NCI-H82 treated with DMSO at 0.1 percent for 48 hours (cell line): ENCODE results near the gene NPPC.
A peak's percentile ranks its signal among the peaks of the same experiment; 100 is the strongest.
"Not testable (repeated sequence)": the region's sequence is repeated elsewhere in the genome, so short reads cannot be mapped to it uniquely, and the experiment has no call there.

Experiments used
- DNase-seq: peaks from one replicate; lab custom pipeline; 2025; ENCODE audit not compliant: unreplicated experiment; lab: John Stamatoyannopoulos, UW

NPPC gene

DNA sequence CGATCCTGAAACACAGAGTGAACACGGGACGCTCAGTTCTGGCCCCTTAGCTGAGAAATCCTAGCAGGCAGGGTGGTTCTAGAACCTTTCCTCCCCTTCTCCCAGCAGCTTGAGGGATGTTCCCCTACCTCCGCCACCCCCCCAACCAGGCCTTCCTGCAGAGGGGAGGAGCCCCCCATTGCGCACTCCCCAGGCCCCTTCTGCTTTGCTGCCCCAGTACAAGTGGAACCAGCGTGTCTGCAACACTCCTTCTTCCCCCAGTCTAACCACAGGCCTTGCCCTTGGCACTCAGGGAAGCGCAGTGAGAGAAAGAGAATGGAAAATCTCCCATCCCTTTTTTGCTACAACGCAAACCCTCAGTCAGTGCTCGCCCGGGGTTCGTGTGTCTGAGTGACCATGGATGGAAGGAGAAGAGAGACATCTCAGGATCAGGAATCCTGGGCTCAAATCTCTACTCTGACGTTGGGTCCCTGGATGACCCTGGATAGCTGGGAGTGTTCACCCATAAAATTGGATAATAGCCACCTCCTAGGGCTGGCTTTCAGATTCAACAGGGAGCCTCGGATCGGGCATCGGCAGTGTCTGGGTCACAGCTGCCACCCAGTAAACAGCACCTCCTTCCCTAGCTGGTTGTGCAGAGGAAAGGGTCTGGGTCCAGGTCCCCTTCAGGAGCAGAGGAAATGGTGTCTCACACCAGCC is 3.7 kb downstream of the NPPC start:
- no peak for DNase-seq

- DNase-seq, result no peak
Measured at GRCh38 chr2:231920795-231921194, 5.4 kb downstream of the NPPC start.

DNA sequence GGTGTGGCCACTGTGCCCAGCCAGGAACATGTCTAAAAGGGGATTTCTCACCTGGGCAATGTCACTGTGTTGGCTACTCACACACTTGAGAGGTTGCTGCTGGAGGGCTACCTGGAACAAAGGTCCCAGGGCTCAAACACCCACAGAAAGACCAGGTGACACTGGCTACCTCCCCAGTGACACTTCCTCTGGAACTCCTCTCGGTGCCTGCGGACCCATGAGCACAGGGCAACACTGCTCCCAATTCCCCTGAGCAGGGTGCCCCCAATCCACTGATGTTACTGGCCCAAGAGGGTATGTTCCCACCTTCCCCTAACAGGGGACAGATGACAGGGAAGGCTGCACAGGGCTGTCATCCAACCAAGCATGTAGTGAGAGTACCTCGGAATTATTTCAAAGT is 5.8 kb downstream of the NPPC start:
- no peak for DNase-seq

GRCh38 chr2:231919341-231920035 is 6.7 kb downstream of the NPPC start:
- no peak for DNase-seq

DNA sequence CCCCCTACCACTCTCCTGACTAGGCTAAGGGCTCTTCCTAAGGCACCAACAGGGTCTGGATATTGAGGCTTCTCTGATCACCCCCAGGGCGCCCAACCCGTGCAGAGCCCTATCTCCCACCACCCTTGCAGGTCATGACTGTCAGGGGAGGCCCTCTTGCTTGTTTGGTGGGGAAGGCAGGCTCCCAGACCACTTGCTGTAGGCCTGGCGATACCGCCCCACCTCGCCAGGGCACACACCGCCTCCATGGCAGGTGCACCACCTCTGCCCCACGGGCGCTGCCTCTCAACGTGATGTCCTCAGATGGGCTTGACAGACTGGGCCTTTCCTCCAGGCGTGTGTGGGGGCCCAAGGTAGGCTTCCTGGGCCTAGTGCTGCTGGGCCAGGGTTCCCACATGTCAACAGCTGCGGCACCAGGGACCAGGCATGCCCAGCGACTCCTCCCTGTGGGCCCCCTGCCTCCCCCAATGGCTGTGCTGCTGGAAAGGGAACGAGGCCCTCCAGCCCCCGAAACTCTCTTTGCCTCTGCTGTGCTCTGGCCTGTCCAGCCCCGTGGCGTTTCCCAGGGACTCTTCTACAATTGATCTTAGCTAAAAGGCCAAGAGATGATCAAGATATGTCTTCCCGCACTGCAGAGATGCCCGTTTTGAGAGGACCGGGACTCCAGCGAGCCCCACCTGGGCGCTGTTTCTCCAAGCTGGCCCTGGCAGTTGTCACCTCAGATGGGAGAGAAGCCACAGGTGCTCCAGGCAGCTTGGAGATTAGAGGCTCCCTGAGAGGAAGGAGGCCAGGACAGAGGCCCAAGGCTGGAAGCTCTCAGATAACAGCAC is 7.5 kb downstream of the NPPC start:
- DNase-seq, result no peak

DNA sequence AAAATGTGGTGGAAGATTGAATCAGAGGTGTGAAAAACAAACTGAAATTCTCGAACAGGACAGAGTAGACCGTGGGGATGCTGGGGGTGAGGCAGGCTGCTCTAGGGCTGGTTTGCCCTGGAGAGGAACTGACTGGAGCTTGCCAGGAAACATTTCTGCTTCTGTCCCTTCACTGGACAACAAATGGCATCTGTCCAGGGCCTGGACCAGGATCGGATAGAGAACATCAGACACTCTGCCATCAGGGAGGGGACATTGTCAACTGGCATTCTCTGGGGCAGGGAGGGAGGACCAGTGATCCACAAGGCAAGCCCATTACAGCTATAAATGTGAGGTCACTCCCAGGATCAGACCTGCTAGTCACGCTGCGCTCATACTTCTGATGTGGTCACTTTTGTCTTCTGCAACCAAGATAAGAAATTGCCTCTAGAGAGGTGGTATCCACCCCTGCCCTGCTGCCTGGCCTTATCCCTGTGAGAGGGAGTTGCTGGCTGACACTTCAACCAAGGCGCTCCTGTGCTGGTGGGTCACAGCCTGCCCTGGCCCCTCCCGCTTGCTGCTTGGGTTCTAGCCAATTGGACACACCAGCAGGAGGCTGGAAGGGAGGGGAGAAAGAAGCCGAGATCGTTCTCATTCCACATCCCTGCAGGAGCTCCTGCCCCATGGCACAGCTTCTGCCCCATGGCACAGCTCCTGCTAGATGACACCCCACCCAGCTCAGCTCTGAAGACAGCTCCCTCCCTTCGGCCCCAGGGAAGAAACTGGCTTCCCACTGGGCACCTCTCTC is 8.7 kb downstream of the NPPC start:
- no peak for DNase-seq

DNA sequence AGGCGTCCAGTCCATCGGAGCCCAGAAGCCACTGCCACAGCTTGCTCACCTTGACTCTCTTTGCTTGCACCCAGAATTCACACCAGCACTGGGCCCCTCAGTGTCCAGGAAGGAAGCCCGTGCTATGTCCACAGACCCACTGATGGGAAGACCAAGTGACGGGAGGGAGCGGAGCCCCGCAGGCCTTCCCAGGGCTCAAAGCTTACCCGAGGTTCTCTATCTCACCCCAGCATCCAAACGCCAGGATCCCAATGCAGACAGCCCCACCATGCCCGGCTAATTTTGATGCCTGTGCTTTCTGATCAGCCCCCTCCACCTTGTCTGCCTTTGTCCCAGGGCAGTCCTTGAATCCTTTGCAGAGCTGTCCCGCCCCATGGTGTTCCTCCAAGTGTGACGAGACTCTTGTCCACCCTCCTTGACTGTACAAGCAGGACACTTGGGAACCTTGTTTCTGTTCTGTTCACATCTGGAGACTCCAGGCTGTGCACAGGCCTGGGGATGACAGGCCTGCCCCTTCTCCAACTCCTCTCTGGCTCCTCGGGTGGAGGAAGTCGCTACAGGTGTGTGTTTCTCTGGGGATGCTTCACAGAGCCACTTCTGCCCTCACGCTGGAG is 12.0 kb downstream of the NPPC start:
- no peak for DNase-seq

GRCh38 chr2:231911381-231911780 is 14.8 kb downstream of the NPPC start:
- no peak for DNase-seq

GRCh38 chr2:231910771-231911170 is 15.4 kb downstream of the NPPC start:
- no peak for DNase-seq

DNA sequence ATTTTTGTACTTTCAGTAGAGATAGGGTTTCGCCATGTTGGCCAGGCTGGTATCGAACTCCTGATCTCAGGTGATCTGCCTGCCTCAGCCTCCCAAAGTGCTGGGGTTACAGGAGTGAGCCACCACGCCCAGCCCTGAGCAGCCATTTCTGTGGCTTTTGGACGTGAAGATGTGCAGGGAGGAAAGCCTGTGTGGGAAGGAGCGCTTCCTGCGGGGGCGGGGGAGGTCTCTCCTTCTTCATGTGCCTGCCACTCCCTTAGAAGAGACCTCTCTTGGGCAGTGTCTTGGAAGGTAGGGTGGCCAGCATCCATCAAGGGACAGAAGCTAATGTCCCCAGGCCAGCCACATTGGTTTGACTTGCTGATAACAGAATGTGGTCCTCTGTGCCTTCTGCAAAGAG is 16.0 kb downstream of the NPPC start:
- not testable (repeated sequence) for DNase-seq

DNA sequence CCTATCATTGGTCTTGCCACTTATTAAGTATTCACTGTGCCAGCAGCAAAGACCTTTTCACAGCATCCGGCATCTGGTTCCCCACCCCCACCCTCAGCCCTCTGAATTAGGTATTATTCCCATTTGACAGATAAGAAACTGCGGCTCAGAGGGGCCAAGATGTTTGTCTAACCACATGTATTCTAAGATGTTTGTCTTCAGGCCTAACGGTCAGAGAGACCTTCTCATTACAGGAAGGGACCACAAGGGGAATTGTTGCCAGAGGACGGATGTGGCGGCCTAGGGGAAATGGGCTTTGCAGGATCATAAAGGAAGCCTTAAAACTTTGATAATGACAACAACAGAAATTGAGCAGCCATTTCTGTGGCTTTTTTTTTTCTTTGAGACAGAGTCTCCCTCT is 16.6 kb downstream of the NPPC start:
- no peak for DNase-seq

DNA sequence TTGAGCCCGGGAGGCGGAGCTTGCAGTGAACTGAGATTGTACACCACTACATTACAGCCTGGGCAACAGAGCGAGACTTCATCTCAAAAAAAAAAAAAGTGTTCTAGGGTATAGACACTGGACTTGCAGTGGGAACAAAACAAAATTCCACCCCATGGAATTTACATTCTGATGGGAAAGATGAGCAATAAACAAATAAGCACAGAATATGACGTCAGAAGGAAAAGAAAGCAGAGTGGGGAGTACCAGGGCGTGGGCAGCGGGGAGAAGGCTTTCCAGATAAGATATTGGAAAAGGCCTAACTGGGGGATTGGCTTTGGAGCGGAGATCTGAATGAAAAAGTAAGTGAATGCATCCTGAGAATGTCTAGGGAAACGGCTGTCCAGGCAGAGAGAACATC is 17.6 kb downstream of the NPPC start:
- no peak for DNase-seq

- DNase-seq, result no peak
Measured at GRCh38 chr2:231907765-231908164, 18.4 kb downstream of the NPPC start.

GRCh38 chr2:231905026-231905425 is 21.2 kb downstream of the NPPC start:
- DNase-seq, result no peak

DNA sequence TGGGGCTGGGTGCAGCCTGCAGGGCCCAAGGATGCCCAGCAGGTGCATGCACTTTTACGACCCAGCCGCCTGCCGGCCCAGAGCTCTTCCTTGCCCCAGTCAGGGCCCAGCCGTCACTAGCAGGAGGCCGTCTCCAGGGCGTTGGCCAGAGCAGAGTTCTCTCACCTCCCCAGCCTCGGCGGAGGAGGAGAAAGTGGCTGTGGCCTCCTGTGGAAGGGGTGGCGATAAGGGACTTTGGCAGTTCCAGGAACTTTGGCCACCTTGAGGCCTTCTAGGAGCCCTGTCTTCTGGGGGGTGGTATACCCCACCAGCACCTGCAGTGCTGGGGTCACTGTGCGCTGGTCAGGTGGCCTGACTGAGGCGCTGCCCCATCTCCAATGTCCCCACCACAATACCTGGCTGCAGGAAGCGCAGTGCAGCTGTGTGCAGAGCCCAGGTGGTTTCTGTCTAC is 22.0 kb downstream of the NPPC start:
- no peak for DNase-seq

- no peak for DNase-seq
Measured at GRCh38 chr2:231902598-231902997, 23.6 kb downstream of the NPPC start.

DNA sequence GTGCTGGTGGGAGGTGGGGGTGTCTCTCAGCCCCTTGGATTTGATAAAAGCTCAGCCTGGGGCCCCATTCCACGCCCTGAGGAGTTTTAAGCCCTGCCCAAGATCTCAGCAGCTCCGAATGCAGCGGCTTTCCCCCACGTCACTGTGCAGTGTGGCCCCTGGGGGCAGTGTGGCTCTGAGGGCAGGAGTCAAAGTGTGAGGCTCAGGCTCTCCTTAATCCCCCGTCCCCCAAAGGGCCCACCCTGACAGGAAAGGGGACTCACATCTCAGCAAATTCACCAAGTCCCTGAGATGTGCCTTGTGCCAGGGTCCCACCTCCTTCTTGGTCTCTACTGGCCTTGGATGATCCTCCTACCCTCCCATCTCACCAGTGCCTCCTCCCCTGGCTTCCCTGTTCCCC is 25.2 kb downstream of the NPPC start:
- no peak for DNase-seq

GRCh38 chr2:231900486-231900942 is 25.7 kb downstream of the NPPC start:
- DNase-seq, result peak; percentile 24

DNA sequence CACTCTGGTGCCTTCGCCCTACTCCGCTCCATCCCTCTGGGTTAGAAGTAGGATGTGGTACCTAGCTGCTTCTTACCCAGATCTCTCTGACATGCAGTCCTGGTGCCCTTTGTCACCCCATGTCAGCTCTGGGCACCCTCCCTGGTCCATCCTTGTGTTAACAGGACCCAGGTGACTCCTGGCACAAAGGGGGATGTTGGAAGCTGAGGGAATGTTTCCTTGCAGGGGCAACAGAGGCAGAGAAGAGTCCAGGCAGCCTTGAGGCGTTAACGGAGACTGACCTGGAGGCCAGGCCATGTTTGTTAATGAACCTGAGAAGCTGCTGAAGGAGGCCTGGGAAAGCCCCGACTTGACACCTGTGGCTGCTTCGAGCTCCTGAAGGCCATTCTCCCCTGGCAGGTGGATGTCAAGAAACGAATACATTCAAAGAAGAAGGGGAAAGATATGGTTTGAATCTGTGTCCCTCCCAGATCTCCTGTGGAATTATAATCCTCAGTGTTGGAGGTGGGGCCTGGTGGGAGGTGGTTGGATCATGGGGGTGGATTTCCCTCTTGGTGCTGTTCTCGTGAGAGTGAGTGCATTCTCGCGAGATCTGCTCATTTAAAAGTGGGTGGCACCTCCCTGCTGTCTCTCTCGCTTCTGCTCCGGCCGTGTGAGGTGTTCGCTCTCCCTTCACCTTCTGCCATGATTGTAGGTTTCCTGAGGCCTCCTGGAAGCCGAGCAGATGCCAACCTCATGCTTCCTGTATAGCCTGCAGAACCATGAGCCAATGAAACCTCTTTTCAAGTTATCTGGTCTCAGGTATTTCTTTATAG is 31.4 kb downstream of the NPPC start:
- no peak for DNase-seq

DNA sequence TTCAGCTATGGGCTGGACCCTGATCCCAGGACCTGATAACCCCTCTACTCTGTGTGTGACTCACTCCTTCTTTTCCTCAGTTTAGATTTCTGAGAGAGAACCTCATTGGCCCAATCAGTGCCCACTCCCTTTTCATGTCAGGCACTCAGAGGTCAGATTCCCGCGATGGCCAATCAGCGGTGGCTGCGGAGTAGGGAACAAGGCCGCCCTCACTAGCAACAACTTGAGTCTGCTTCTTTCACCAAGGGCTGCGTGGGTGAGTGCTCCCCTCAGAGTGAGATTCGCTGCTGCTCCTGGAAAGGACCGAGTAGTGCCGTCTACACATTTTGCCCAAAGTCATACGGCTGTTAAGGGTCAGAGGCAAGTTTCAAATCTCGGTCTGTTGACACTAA is 34.7 kb downstream of the NPPC start:
- no peak for DNase-seq
